K562 (cell line): ENCODE data around the gene GALNS. TPM values are rescaled to one million over a fixed set of nuclear protein-coding genes. Genes with fewer than 3 reads are reported as not detected.

Source experiments
- ATF2 ChIP-seq: sonication (generic); formaldehyde crosslinking; IDR thresholded peaks from 2 replicates; pipeline ENCODE4 v1.8.1; 2022; ENCODE audit warnings: missing genetic modification reagents
- CREB1 ChIP-seq, 2 experiments: sonication (generic) in 1 of 2; formaldehyde crosslinking in 1 of 2; IDR thresholded peaks; 2 replicates each; pipeline versions ENCODE4 v1.6.1 to v1.8.0; 2012 to 2022; ENCODE audit warnings: inconsistent platforms in 1 of 2, mild to moderate bottlenecking in 1 of 2, missing genetic modification reagents in 1 of 2, moderate library complexity in 1 of 2
- HBP1 ChIP-seq: fragments of 450-650 bp; formaldehyde crosslinking; IDR thresholded peaks from 2 replicates; pipeline ENCODE4 v1.4.0; 2022; ENCODE audit warnings: missing genetic modification characterization
- KHSRP ChIP-seq: fragments of 450-650 bp; IDR thresholded peaks from 2 replicates; pipeline ENCODE4 v1.6.1; 2017
- POLR3G ChIP-seq: IDR thresholded peaks from 2 replicates; pipeline ENCODE4 v1.6.1; 2011; ENCODE audit not compliant: insufficient read length, insufficient replicate concordance; ENCODE audit errors: extremely low read depth
- TAF1 ChIP-seq: IDR thresholded peaks from 2 replicates; pipeline ENCODE4 v1.6.1; 2011; ENCODE audit warnings: mild to moderate bottlenecking, low read length, moderate library complexity; ENCODE audit not compliant: insufficient read depth, control insufficient read depth, severe bottlenecking; ENCODE audit errors: extremely low read depth
- THAP12 ChIP-seq: fragments of 250-450 bp; sonication (Bioruptor Pico); IDR thresholded peaks from 2 replicates; pipeline ENCODE4 v1.9.0; 2021; ENCODE audit warnings: mild to moderate bottlenecking, inconsistent platforms
- ZBTB2 ChIP-seq: fragments of 450-650 bp; IDR thresholded peaks from 2 replicates; pipeline ENCODE4 v1.6.1; 2016; ENCODE audit warnings: antibody characterized with exemption
- ZNF174 ChIP-seq: fragments of 250-450 bp; sonication (Bioruptor Pico); IDR thresholded peaks from 2 replicates; pipeline ENCODE4 v1.4.0; 2020; ENCODE audit warnings: mild to moderate bottlenecking
- ZNF239 ChIP-seq: fragments of 250-450 bp; sonication (Bioruptor Pico); IDR thresholded peaks from 2 replicates; pipeline ENCODE4 v1.4.0; 2020; ENCODE audit warnings: mild to moderate bottlenecking
- ZNF507 ChIP-seq: conservative IDR thresholded peaks from 2 replicates; pipeline ENCODE4 v1.6.1; 2017; ENCODE audit warnings: missing genetic modification characterization, missing compliant biosample characterization
- polyA plus RNA-seq, 8 experiments: library from polyadenylated mRNA; depleted of rRNA in 4 of 8; stranded (reverse) in 5 of 8; unstranded in 3 of 8; fragments of >200 nt; fragmentation: Nextera tagmentation in 2 of 8; fragmentation: Illumina TruSeq in 1 of 8; extraction: Ambion mirVana in 2 of 8; extraction: Trizol in 1 of 8; gene quantifications; 2 replicates each; pipeline versions ENCODE4 v1.2.1 to v1.2.3, GENCODE V29; 2011 to 2014; ENCODE audit warnings: inconsistent platforms in 1 of 8, missing spikeins in 1 of 8
- total RNA-seq, 7 experiments: library from RNA; depleted of rRNA in 6 of 7; stranded (reverse); fragments of >200 nt in 6 of 7; fragmentation: Illumina TruSeq in 2 of 7; extraction: Trizol in 2 of 7; gene quantifications; 2 replicates each; pipeline versions ENCODE4 v1.2.1 to v1.2.3, GENCODE V29; 2011 to 2021; ENCODE audit warnings: low replicate concordance in 1 of 7
- TF ChIP-seq, protein P1 (sequence below): sonication (generic); formaldehyde crosslinking; IDR thresholded peaks from 2 replicates; pipeline ENCODE4 v1.8.1; 2023; ENCODE audit warnings: mild to moderate bottlenecking, missing genetic modification reagents
- TF ChIP-seq, protein P2 (sequence below): fragments of 150-350 bp; IDR thresholded peaks from 2 replicates; pipeline ENCODE4 v1.6.1; 2014; ENCODE audit warnings: low read depth, mild to moderate bottlenecking, low read length, borderline replicate concordance

GALNS gene
- total and polyA plus RNA-seq, 9 of the 15 experiments (the other 6 are each of a cell fraction or from before 2014, with no cell fraction given), result 0.38 to 13.2 (median 4.3) TPM

- TF ChIP-seq CREB1 (IDR thresholded peaks at IDR 0.05) (no peak), CREB1 (CRISPR knock-in tag; IDR thresholded peaks at IDR 0.05) (no peak), HBP1 (no peak), ZNF507 (tag) (no peak), ZBTB2 (no peak), TAF1 (no peak), POLR3G (no peak), THAP12 (CRISPR knock-in tag) (no peak), KHSRP (no peak), ZNF239 (CRISPR knock-in tag) (no peak), ZNF174 (CRISPR knock-in tag) (no peak), ATF2 (CRISPR knock-in tag) (no peak)
- TF ChIP-seq, protein P1, sequence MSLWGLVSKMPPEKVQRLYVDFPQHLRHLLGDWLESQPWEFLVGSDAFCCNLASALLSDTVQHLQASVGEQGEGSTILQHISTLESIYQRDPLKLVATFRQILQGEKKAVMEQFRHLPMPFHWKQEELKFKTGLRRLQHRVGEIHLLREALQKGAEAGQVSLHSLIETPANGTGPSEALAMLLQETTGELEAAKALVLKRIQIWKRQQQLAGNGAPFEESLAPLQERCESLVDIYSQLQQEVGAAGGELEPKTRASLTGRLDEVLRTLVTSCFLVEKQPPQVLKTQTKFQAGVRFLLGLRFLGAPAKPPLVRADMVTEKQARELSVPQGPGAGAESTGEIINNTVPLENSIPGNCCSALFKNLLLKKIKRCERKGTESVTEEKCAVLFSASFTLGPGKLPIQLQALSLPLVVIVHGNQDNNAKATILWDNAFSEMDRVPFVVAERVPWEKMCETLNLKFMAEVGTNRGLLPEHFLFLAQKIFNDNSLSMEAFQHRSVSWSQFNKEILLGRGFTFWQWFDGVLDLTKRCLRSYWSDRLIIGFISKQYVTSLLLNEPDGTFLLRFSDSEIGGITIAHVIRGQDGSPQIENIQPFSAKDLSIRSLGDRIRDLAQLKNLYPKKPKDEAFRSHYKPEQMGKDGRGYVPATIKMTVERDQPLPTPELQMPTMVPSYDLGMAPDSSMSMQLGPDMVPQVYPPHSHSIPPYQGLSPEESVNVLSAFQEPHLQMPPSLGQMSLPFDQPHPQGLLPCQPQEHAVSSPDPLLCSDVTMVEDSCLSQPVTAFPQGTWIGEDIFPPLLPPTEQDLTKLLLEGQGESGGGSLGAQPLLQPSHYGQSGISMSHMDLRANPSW, result no peak
- TF ChIP-seq, protein P2, sequence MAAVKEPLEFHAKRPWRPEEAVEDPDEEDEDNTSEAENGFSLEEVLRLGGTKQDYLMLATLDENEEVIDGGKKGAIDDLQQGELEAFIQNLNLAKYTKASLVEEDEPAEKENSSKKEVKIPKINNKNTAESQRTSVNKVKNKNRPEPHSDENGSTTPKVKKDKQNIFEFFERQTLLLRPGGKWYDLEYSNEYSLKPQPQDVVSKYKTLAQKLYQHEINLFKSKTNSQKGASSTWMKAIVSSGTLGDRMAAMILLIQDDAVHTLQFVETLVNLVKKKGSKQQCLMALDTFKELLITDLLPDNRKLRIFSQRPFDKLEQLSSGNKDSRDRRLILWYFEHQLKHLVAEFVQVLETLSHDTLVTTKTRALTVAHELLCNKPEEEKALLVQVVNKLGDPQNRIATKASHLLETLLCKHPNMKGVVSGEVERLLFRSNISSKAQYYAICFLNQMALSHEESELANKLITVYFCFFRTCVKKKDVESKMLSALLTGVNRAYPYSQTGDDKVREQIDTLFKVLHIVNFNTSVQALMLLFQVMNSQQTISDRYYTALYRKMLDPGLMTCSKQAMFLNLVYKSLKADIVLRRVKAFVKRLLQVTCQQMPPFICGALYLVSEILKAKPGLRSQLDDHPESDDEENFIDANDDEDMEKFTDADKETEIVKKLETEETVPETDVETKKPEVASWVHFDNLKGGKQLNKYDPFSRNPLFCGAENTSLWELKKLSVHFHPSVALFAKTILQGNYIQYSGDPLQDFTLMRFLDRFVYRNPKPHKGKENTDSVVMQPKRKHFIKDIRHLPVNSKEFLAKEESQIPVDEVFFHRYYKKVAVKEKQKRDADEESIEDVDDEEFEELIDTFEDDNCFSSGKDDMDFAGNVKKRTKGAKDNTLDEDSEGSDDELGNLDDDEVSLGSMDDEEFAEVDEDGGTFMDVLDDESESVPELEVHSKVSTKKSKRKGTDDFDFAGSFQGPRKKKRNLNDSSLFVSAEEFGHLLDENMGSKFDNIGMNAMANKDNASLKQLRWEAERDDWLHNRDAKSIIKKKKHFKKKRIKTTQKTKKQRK, result no peak
Measured at GRCh38 chr16:88856122-88856827, 472 bp downstream of the GALNS start (continued).
